ENCODE data around the gene CCDC117.

DNA sequence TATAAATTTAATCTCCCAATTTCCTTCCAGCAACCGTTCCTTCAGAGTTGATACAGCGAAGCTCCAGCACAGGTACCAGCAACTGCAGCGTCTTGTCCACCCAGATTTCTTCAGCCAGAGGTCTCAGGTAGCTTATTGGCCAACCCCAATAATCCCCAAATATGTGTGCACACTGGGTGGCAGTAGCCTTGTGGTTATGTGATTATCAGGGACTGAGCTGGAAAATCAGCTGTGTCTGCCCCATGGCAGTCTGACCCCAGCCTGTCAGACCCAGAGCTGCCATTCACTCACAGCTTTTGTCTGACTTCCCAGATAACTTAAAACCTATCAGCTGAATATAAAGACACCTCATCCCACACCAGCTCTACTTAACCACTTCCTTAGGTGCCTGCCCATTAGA, 28.6 kb upstream of the CCDC117 start:
- TF ChIP-seq NFIC (IDR thresholded peaks at IDR 0.05; ENCODE audit: borderline replicate concordance), result no peak
- TF ChIP-seq, protein P1, sequence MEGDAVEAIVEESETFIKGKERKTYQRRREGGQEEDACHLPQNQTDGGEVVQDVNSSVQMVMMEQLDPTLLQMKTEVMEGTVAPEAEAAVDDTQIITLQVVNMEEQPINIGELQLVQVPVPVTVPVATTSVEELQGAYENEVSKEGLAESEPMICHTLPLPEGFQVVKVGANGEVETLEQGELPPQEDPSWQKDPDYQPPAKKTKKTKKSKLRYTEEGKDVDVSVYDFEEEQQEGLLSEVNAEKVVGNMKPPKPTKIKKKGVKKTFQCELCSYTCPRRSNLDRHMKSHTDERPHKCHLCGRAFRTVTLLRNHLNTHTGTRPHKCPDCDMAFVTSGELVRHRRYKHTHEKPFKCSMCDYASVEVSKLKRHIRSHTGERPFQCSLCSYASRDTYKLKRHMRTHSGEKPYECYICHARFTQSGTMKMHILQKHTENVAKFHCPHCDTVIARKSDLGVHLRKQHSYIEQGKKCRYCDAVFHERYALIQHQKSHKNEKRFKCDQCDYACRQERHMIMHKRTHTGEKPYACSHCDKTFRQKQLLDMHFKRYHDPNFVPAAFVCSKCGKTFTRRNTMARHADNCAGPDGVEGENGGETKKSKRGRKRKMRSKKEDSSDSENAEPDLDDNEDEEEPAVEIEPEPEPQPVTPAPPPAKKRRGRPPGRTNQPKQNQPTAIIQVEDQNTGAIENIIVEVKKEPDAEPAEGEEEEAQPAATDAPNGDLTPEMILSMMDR (IDR thresholded peaks at IDR 0.05), result no peak
